Colonic mucosa (tissue), 4 donors: ENCODE results near the gene LRRK2. TPM values are rescaled to one million over a fixed set of nuclear protein-coding genes. Genes with fewer than 3 reads are reported as not detected.

Source experiments
- DNase-seq: peaks from one replicate; pipeline ENCODE4 v3.0.0-alpha.2; 2020
- H3K27ac ChIP-seq: fragments of 200-600 bp; one replicate; pipeline ENCODE4 v1.8.0; 2021
- H3K27me3 ChIP-seq: fragments of 200-600 bp; one replicate; pipeline ENCODE4 v1.8.0; 2021
- H3K36me3 ChIP-seq: fragments of 200-600 bp; one replicate; pipeline ENCODE4 v1.8.0; 2021
- H3K4me1 ChIP-seq: fragments of 200-600 bp; one replicate; pipeline ENCODE4 v1.8.0; 2021; ENCODE audit warnings: mild to moderate bottlenecking
- H3K4me3 ChIP-seq: fragments of 200-600 bp; one replicate; pipeline ENCODE4 v1.8.0; 2021
- H3K9ac ChIP-seq, 2 donors: one replicate each; pipeline ENCODE4 v1.7.0; 2013; ENCODE audit warnings: control low read depth in 2 of 2, low read depth in 2 of 2, low read length in 2 of 2
- H3K9me3 ChIP-seq: fragments of 200-600 bp; one replicate; pipeline ENCODE4 v1.8.0; 2021
- intact Hi-C: fragments of 100-400 bp; cut with DNase I; formaldehyde crosslinking; loops from one replicate; pipeline ENCODE4 v1.14.1; 2022
- total RNA-seq, 2 donors: library from RNA; stranded (reverse); fragmentation: NEBNext Ultra II Directional in 1 of 2; extraction: Animal tissue kit (Norgen Biotek cat#: 25700) in 1 of 2; gene quantifications; one replicate each; pipeline ENCODE4 v1.2.1, GENCODE V29; 2021
- TF ChIP-seq, protein P1 (sequence below): fragments of 200-600 bp; IDR thresholded peaks from one replicate; pipeline ENCODE4 v1.8.0; 2022; ENCODE audit warnings: antibody characterized with exemption, mild to moderate bottlenecking
- donor health status: healthy.
- donor health status: DM: no; HTN: no; CAD: no.
- donor health status: DM: no; HTN: no; CAD: no.

Gene LRRK2
- total RNA-seq, 2 donors from 2014 or later = 1.7 to 4.1 TPM

DNA sequence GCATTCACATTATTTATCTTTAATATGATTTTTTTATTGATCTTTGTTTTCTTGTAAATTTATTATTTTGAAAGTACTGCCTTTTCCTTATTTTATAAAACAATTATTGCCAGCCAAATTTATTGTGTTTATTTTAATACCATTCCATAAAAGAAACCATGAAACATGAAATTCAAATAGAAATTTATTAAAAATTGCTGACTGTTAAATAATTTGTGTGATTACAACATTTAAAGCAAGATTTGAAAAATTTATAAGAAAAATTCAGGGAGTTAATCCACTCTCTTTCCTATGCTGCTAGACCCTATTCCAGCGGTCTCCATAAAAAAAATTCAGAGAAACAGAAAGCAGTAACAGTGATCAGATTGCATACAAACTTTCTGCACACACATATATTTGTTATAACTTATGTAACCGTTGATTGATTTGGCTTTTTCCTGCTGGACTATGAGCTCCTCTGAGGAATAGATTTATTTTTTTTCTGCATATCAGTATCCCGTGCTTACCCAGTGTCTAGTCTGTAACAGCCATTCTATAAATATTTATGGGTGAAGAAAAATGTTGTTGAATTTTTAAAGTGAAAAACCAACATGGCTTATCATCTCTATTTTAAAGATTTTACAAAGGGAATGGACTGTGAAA lies 68.1 kb downstream of the LRRK2 start:
- no peak for DNase-seq
- no peaks in the 10 kb centered on the region for H3K36me3 ChIP-seq
- H3K27me3 ChIP-seq = no peaks in the 10 kb centered on the region
- no peak overlapping the region for H3K4me3 ChIP-seq
- no peak overlapping the region for H3K27ac ChIP-seq
- TF ChIP-seq, protein P1, sequence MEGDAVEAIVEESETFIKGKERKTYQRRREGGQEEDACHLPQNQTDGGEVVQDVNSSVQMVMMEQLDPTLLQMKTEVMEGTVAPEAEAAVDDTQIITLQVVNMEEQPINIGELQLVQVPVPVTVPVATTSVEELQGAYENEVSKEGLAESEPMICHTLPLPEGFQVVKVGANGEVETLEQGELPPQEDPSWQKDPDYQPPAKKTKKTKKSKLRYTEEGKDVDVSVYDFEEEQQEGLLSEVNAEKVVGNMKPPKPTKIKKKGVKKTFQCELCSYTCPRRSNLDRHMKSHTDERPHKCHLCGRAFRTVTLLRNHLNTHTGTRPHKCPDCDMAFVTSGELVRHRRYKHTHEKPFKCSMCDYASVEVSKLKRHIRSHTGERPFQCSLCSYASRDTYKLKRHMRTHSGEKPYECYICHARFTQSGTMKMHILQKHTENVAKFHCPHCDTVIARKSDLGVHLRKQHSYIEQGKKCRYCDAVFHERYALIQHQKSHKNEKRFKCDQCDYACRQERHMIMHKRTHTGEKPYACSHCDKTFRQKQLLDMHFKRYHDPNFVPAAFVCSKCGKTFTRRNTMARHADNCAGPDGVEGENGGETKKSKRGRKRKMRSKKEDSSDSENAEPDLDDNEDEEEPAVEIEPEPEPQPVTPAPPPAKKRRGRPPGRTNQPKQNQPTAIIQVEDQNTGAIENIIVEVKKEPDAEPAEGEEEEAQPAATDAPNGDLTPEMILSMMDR = no peak
- H3K4me1 ChIP-seq = no peaks in the 10 kb centered on the region
- H3K9me3 ChIP-seq = no peaks in the 10 kb centered on the region
- no peak overlapping the region for H3K9ac ChIP-seq
- intact Hi-C loops = no loop called here

DNA sequence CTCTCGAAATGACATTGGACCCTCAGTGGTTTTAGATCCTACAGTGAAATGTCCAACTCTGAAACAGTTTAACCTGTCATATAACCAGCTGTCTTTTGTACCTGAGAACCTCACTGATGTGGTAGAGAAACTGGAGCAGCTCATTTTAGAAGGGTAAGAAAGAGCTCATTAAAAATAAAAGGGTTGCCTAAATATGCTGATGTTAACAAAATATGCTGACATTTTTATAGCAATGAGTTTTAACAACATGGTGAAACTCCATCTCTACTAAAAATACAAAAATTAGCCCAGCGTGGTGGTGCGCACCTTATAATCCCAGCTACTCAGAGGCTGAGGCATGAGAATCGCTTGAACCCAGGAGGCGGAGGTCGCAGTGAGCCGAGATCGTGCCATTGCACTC lies 73.5 kb downstream of the LRRK2 start:
- TF ChIP-seq, protein P1 = no peak

DNA sequence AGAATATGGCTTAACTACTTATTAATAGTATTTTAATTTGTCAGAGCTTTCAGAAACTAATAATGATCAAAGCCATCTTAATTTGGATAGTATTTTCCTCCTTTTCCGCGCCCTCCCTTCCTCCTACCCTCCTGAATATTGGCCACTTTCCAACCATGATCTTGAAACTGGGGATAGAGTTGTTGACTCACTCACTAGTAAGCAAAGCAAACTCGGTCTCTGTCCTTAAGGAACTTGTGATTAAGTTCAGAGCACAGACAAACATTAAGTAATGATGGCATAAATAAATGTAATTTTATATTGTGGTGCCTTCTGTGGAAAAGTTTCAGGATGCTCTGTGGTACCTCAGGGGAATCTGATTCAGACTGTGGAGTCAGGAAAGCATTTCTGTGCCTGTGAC lies 75.7 kb downstream of the LRRK2 start:
- Histone ChIP-seq H3K9ac (no peak overlapping the region), H3K4me3 (no peak overlapping the region), H3K36me3 (no peaks in the 10 kb centered on the region), H3K27ac (no peak overlapping the region), H3K4me1 (no peaks in the 10 kb centered on the region), H3K9me3 (no peaks in the 10 kb centered on the region), H3K27me3 (no peaks in the 10 kb centered on the region)
- TF ChIP-seq, protein P1 = no peak
- DNase-seq = no peak
- intact Hi-C loops = no loop called here

More for the DNA sequence above, 73.5 kb downstream of the LRRK2 start:
- no peak for DNase-seq
- no peaks in the 10 kb centered on the region for H3K36me3 ChIP-seq
- intact Hi-C loops = no loop called here
- no peak overlapping the region for H3K9ac ChIP-seq
- H3K27me3 ChIP-seq = no peaks in the 10 kb centered on the region
- no peak overlapping the region for H3K27ac ChIP-seq
- H3K9me3 ChIP-seq = no peaks in the 10 kb centered on the region
- H3K4me1 ChIP-seq = no peaks in the 10 kb centered on the region
- H3K4me3 ChIP-seq = no peak overlapping the region

DNA sequence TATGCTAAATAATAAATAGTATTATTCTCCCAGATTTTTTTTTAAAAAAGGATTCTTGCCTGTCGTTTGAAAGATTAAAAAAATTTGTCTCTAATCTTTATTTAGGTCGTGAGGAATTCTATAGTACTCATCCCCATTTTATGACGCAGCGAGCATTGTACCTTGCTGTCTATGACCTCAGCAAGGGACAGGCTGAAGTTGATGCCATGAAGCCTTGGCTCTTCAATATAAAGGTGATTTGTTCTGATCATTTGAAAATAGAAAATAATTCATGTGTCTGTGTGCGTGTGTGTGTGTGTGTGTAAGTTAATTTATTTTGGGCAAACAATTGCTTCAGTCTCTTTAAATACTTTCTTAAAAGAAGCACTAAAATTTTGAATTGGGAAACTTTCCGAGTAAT lies 84.2 kb downstream of the LRRK2 start:
- intact Hi-C loops = no loop called here
- no peak overlapping the region for H3K4me3 ChIP-seq
- H3K9me3 ChIP-seq = no peaks in the 10 kb centered on the region
- no peaks in the 10 kb centered on the region for H3K36me3 ChIP-seq
- no peaks in the 10 kb centered on the region for H3K4me1 ChIP-seq
- no peak for DNase-seq
- H3K27me3 ChIP-seq = no peaks in the 10 kb centered on the region
- H3K27ac ChIP-seq = no peak overlapping the region
- H3K9ac ChIP-seq = no peak overlapping the region
- TF ChIP-seq, protein P1 = no peak

DNA sequence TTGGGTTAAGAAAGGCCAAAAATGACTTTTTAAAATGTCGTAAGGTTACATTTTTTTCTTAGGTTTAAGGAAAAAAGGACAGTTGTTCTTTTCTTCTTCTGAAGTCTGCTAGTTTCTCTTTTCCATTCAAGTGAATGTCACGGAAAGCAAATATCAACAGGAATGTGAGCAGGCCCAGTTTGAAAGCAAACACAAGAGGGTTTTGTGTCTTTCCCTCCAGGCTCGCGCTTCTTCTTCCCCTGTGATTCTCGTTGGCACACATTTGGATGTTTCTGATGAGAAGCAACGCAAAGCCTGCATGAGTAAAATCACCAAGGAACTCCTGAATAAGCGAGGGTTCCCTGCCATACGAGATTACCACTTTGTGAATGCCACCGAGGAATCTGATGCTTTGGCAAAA lies 85.4 kb downstream of the LRRK2 start:
- Histone ChIP-seq H3K36me3 (no peaks in the 10 kb centered on the region), H3K27me3 (no peaks in the 10 kb centered on the region), H3K4me3 (no peak overlapping the region), H3K4me1 (no peaks in the 10 kb centered on the region), H3K9ac (no peak overlapping the region), H3K9me3 (no peaks in the 10 kb centered on the region), H3K27ac (no peak overlapping the region)
- no peak for DNase-seq
- TF ChIP-seq, protein P1 = no peak
- intact Hi-C loops = no loop called here
